Gastrocnemius medialis (tissue), 4 donors: ENCODE measurements around the gene MYMX.

Experiments used
- POLR2A ChIP-seq, 2 donors: fragments of 450-650 bp; IDR thresholded peaks; one replicate each; pipeline ENCODE4 v1.6.1; 2017; ENCODE audit warnings: antibody characterized with exemption in 2 of 2, mild to moderate bottlenecking in 2 of 2, moderate library complexity in 2 of 2
- TF ChIP-seq, protein P1 (sequence below), 5 experiments: fragments of 450-650 bp in 3 of 5; fragments of 200-600 bp in 2 of 5; sonication (generic) in 2 of 5; IDR thresholded peaks in 4 of 5; conservative IDR thresholded peaks in 1 of 5; 1 replicate in 4 of 5; 2 replicates in 1 of 5; pipeline ENCODE4 v1.5.1; 2016 to 2019; ENCODE audit warnings: antibody characterized with exemption in 5 of 5, mild to moderate bottlenecking in 3 of 5, moderate library complexity in 3 of 5

DNA sequence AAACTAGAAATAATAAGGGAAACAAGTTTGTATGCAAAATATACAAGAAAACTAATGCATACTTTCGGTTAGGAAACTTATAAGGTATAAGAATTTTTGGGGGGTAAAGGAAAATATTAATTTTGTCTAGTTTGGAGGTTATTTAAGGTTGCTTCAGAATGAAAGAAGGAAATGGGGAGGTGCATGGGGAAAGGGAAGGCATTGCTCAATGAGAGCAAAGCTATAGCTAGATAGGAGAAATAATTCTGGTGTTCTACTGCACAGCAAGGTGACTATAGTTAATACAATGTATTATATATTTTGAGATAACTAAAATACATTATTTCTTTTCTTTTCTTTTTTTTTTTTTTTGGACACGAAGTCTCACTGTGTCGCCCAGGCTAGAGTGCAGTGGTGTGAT, 5.4 kb upstream of the MYMX start:
- TF ChIP-seq, protein P1, sequence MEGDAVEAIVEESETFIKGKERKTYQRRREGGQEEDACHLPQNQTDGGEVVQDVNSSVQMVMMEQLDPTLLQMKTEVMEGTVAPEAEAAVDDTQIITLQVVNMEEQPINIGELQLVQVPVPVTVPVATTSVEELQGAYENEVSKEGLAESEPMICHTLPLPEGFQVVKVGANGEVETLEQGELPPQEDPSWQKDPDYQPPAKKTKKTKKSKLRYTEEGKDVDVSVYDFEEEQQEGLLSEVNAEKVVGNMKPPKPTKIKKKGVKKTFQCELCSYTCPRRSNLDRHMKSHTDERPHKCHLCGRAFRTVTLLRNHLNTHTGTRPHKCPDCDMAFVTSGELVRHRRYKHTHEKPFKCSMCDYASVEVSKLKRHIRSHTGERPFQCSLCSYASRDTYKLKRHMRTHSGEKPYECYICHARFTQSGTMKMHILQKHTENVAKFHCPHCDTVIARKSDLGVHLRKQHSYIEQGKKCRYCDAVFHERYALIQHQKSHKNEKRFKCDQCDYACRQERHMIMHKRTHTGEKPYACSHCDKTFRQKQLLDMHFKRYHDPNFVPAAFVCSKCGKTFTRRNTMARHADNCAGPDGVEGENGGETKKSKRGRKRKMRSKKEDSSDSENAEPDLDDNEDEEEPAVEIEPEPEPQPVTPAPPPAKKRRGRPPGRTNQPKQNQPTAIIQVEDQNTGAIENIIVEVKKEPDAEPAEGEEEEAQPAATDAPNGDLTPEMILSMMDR (IDR thresholded peaks at IDR 0.05 in 4 of 5, conservative IDR thresholded peaks at IDR 0.05 in 1 of 5), result no peak
- TF ChIP-seq POLR2A (IDR thresholded peaks at IDR 0.05), result no peak
